Body of pancreas (tissue), 4 donors: Measurements from ENCODE around the gene GNA15. TPM values are rescaled to one million over a fixed set of nuclear protein-coding genes. Genes with fewer than 3 reads are reported as not detected.

Experiments
- ATAC-seq: fragments of 150-250 bp; one replicate; pipeline ENCODE4 v1.9.1; 2016
- DNase-seq, 4 donors: peaks; one replicate each; pipeline ENCODE4 v3.0.0-alpha.2; 2019
- H3K27ac ChIP-seq, 4 donors: fragments of 200-600 bp; sonication (generic); 1 replicate in 3 of 4; 2 replicates in 1 of 4; pipeline versions ENCODE4 v1.5.1 to v1.6.1; 2016 to 2019; ENCODE audit warnings: mild to moderate bottlenecking in 1 of 4, mixed read lengths in 1 of 4, moderate library complexity in 1 of 4
- H3K27me3 ChIP-seq, 2 donors: fragments of 200-600 bp; sonication (generic); one replicate each; pipeline ENCODE4 v1.6.0; 2016; ENCODE audit warnings: mild to moderate bottlenecking in 1 of 2
- H3K36me3 ChIP-seq, 2 donors: fragments of 200-600 bp; sonication (generic); replicated peaks in 1 of 2; 2 replicates each; pipeline ENCODE4 v1.5.1; 2016; ENCODE audit warnings: low read depth in 2 of 2; ENCODE audit not compliant: insufficient read depth in 1 of 2
- H3K4me1 ChIP-seq: fragments of 200-600 bp; sonication (generic); one replicate; pipeline ENCODE4 v1.6.0; 2016
- H3K4me3 ChIP-seq, 2 donors: fragments of 200-600 bp; sonication (generic); 1 replicate in 1 of 2; 2 replicates in 1 of 2; pipeline ENCODE4 v1.5.1; 2016 to 2019
- H3K9me3 ChIP-seq, 3 donors: fragments of 200-600 bp; sonication (generic); 1 replicate in 2 of 3; 2 replicates in 1 of 3; pipeline ENCODE4 v1.5.1; 2016
- CTCF ChIP-seq, 7 experiments: fragments of 450-650 bp in 4 of 7; fragments of 200-600 bp in 3 of 7; sonication (generic) in 3 of 7; IDR thresholded peaks; one replicate each; pipeline ENCODE4 v1.5.1; 2016 to 2019; ENCODE audit warnings: antibody characterized with exemption in 7 of 7
- POLR2A ChIP-seq, 3 donors: fragments of 450-650 bp; IDR thresholded peaks; one replicate each; pipeline ENCODE4 v1.6.1; 2016; ENCODE audit warnings: antibody characterized with exemption in 3 of 3, mild to moderate bottlenecking in 2 of 3
- WGBS, 2 donors: methylation state at CpG; one replicate each; pipeline ENCODE4 v1.1.5; 2017; 5-methylcytosine and 5-hydroxymethylcytosine counted together
- intact Hi-C: fragments of 100-400 bp; cut with DNase I; formaldehyde crosslinking; loops from one replicate; pipeline ENCODE4 v1.15.1; 2023
- total RNA-seq, 2 donors: library from RNA; depleted of rRNA; stranded (reverse); fragments of >200 nt; gene quantifications; one replicate each; pipeline ENCODE4 v1.1.0, GENCODE V29; 2016

Gene GNA15
- total RNA-seq, 2 donors from 2014 or later: 1.6 to 2.6 TPM

- intact Hi-C loops: loop anchor here (5.0 kb wide), 1 partner anchor 38 kb away; no protein-coding TSS in a partner anchor
- TF ChIP-seq CTCF (IDR thresholded peaks at IDR 0.05) (no peak), POLR2A (IDR thresholded peaks at IDR 0.05) (no peak)
- no peaks in the 10 kb centered on the region for H3K27me3 ChIP-seq
- H3K4me3 ChIP-seq: no peak overlapping the region
- WGBS, 2 donors: 90 to 93% methylated on average over 26 to 33 of the region's 37 CpGs
- H3K4me1 ChIP-seq: peaks cover 5% of the 10 kb centered on the region
- no peak overlapping the region for H3K27ac ChIP-seq
- no peak for DNase-seq
- no peak for ATAC-seq
- H3K36me3 ChIP-seq: no peaks in the 10 kb centered on the region
- H3K9me3 ChIP-seq: no peaks in the 10 kb centered on the region
Measured at GRCh38 chr19:3110126-3110825, 25.6 kb upstream of the GNA15 start.

- H3K27ac ChIP-seq: no peak overlapping the region
- peaks cover 0 to under 1% of the 10 kb centered on the region in 2 donors for H3K36me3 ChIP-seq
- 94 to 100% methylated on average over 5 to 17 of the region's 17 CpGs for WGBS, 2 donors
- ATAC-seq: no peak
- TF ChIP-seq POLR2A (IDR thresholded peaks at IDR 0.05): no peak
- TF ChIP-seq CTCF (IDR thresholded peaks at IDR 0.05): no peak
- DNase-seq: no peak
- H3K4me3 ChIP-seq: no peak overlapping the region
- no peaks in the 10 kb centered on the region for H3K9me3 ChIP-seq
- intact Hi-C loops: loop anchor here (5.0 kb wide), 1 partner anchor 39 kb away; no protein-coding TSS in a partner anchor
- H3K27me3 ChIP-seq: no peaks in the 10 kb centered on the region
- H3K4me1 ChIP-seq: peaks cover 5% of the 10 kb centered on the region
Measured at GRCh38 chr19:3111586-3112247, 24.1 kb upstream of the GNA15 start.

- Histone ChIP-seq H3K9me3 (no peaks in the 10 kb centered on the region), H3K4me3 (no peak overlapping the region), H3K27me3 (no peaks in the 10 kb centered on the region), H3K36me3 (peaks cover 0 to 2% of the 10 kb centered on the region in 2 donors), H3K27ac (no peak overlapping the region), H3K4me1 (peaks cover 5% of the 10 kb centered on the region)
- TF ChIP-seq POLR2A (IDR thresholded peaks at IDR 0.05) (no peak), CTCF (IDR thresholded peaks at IDR 0.05) (no peak)
- 90 to 93% methylated on average over 26 to 37 of the region's 38 CpGs for WGBS, 2 donors
- ATAC-seq: no peak
- intact Hi-C loops: loop anchor here (5.0 kb wide), 1 partner anchor 40 kb away; no protein-coding TSS in a partner anchor
- DNase-seq: no peak
Measured at GRCh38 chr19:3112375-3113099, 23.3 kb upstream of the GNA15 start.

- Histone ChIP-seq H3K27me3 (no peaks in the 10 kb centered on the region), H3K4me1 (no peaks in the 10 kb centered on the region), H3K9me3 (no peaks in the 10 kb centered on the region), H3K27ac (no peak overlapping the region), H3K36me3 (peaks cover 0 to 5% of the 10 kb centered on the region in 2 donors), H3K4me3 (no peak overlapping the region)
- no peak for TF ChIP-seq CTCF (IDR thresholded peaks at IDR 0.05)
- DNase-seq (no peak), ATAC-seq (no peak)
- WGBS, 2 donors: 82 to 85% methylated on average over 14 to 50 of the region's 59 CpGs
- intact Hi-C loops: loop anchor here (5.0 kb wide), 1 partner anchor 41 kb away; no protein-coding TSS in a partner anchor
Measured at GRCh38 chr19:3113100-3114017, 22.5 kb upstream of the GNA15 start.
